DMS153 (cell line): Measurements from ENCODE around the gene INPP5K.

Experiments used
- DNase-seq: peaks from one replicate; lab custom pipeline; 2025; lab: John Stamatoyannopoulos, UW

INPP5K gene

GRCh38 chr17:1485423-1486376, 30.7 kb downstream of the INPP5K start:
- no peak for DNase-seq

- DNase-seq: peak; percentile 16
Measured at GRCh38 chr17:1484676-1485422, 31.6 kb downstream of the INPP5K start.

DNA sequence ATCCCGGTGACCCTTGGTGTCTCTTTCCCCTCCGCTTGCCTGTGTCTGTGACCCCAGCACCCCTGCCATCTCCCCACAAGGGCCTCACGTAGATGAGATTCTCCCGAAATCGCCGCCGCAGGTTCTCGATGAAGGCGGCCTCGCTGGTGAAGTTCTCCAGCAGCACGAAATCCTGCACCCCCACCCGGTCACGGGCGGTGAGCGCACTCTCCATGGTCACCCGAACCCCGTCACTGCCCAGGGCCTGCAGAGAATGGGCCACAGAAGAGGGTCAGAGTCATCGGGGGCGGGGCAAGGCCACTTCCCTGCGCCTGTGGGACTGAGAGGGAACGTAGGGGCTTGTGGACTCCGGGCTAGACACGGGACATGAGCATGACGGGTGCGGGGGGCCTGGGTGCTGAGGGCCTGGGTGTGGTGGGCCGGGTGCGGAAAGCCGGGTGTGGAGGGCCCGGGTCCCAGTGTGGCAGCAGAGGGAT, 32.3 kb downstream of the INPP5K start:
- DNase-seq: no peak

DNA sequence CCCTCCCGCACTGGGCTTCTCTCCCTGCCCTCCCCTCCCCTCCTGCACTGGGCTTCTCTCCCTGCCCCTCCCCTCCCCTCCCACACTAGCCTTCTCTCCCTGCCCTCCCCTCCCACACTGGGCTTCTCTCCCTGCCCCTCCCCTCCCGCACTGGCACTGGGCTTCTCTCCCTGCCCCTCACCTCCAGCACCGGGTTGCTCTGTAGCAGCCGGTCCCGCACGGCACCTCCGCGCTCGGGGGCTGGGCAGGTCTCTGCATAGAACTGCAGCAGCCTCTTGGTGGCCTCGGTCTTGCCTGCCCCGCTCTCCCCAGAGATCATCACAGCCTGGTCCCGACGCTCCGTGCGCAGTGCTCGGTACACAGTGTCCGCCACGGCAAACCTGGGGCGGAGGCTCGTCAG, 33.7 kb downstream of the INPP5K start:
- no peak for DNase-seq

DNA sequence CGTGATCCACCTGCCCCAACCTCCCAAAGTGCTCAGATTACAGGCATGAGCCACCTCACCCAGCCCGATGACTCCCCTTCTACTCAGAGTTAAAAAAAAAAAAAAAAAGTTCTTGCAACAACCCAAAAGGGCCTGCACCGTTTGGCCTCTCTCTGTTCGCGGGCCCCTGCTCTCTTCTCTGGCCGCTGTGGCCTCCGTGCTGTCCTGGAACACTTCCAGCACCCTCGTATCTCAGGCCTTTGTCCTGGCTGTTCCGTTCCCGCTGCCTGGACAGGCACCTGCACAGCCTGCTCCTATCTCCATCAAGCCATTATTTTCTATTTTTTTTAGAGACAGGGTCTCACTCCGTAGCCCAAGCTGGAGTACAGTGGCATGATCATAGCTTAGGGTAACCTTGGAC, 34.7 kb downstream of the INPP5K start:
- no peak for DNase-seq

- DNase-seq: no peak
Measured at GRCh38 chr17:1480747-1481465, 35.5 kb downstream of the INPP5K start.

GRCh38 chr17:1478418-1478817, 38.0 kb downstream of the INPP5K start:
- DNase-seq: no peak

DNA sequence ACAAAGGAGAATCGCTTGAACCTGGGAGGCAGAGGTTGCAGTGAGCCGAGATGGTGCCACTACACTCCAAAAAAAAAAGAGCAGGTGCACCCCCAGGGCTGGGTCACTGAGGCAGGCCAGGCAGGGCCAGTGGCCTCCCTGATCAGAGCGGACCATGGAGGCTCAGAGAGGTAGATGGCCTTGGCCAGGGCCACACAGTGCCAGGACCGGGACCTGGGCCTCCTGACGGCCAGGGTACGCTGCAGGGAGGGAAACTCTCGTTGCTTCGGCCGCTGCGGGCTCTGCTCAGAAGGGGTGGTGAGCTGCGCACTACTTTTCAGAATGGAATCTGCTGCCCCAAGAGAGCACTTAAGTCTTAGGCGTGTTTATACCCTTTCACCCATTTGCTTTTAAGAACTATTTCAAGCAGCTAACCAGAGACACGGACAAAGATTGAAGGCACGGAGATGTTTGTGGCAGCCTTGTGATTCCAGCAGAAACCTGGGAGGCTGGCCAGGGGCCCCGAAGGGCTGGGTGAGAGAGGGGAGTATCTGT, 41.0 kb downstream of the INPP5K start:
- DNase-seq: no peak

DNA sequence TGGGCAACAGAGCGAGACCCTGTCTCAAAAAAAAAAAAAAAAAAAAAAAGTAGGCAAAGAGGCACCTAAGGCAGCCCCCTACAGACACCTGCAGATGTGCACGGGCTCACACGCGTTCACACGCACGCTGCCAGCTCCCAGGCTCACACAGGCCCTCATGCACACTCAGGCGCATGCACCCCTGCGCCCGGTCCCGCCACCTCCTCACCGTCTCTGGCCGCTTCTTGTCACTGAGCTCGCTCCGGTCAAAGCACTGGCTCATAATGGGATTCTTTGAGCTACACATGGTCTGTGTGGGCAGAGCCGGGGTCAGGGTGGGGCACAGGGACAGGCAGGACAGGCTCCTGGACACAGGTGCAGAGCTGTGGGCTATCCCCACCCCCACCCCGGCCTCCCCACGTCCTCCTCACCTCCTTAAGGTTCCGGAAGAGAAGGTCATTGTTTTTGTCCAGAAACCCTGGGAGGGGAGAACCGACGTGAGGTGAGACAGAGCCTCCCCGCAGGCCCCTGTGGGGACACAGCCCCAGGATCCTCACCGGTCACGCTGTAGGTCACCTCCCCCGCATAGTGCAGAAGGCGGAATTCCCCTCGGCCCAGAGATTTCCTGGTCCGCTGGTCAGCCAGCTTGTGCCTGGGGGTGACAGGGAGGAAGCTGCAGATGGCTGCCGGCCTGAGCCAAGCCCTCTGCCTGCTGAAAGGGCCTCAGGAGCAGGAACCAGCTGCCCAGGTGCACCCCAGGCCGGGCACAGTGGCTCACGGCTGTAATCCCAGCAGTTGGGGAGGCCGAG, 41.8 kb downstream of the INPP5K start:
- DNase-seq: no peak

DNA sequence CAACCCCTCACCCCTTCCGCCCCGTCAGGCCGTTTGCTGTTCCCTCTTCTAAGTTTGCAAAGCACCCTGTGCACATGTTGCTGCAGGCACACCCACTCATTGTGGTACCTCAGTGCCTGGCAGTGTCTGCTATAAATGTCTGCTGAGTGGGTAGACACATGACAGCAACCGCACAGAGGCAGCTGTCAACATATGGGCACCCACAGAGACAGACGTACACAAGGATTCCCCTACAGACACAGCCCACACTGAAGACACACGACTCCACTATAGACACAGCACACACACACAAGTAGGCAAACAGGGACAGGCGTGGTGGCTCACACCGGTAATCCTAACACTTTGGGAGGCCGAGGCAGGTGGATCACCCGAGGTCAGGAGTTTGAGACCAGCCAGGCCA, 42.6 kb downstream of the INPP5K start:
- DNase-seq: no peak

DNA sequence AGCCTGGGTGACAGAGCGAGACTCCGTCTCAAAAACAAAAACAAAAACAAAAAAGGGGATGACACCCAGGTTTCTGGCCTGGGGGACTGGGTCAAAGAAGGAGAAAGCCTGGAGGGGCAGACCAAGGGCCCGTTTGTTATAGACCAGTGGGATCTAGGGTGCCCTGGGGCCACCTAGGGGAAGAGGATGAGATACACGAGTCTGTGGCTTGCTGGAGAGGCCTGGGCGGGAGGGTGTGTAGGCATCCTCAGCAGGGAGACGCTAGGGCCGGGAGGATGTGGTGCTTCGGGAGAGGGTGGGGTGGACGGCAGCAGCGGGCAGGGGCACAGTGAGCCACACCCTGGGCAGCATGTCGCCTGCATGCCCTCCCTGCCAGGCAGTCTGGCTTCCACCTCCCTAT, 43.2 kb downstream of the INPP5K start:
- DNase-seq: no peak

GRCh38 chr17:1471911-1472821, 44.2 kb downstream of the INPP5K start:
- no peak for DNase-seq

DNA sequence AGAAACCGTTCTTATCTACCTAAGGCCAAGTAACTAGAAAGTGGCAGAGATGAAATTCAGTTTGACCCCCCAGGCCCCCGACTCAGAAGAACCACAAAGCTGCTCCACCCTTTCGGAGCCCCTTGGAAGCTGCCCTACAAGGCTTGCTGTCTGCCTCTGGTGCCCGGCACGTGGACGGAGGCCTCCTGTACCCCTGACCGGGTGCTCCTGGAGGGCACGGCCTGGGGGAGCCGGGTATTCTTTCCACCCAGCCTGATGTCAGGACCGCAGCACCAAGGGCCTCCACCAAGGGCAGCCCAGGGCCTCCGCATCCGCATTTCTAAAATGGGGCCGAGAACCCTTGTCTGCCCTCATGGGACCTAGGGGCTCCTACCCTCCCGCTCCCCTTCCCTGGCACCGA, 44.9 kb downstream of the INPP5K start:
- DNase-seq: no peak

- DNase-seq: no peak
Measured at GRCh38 chr17:1470755-1471462, 45.5 kb downstream of the INPP5K start.

DNA sequence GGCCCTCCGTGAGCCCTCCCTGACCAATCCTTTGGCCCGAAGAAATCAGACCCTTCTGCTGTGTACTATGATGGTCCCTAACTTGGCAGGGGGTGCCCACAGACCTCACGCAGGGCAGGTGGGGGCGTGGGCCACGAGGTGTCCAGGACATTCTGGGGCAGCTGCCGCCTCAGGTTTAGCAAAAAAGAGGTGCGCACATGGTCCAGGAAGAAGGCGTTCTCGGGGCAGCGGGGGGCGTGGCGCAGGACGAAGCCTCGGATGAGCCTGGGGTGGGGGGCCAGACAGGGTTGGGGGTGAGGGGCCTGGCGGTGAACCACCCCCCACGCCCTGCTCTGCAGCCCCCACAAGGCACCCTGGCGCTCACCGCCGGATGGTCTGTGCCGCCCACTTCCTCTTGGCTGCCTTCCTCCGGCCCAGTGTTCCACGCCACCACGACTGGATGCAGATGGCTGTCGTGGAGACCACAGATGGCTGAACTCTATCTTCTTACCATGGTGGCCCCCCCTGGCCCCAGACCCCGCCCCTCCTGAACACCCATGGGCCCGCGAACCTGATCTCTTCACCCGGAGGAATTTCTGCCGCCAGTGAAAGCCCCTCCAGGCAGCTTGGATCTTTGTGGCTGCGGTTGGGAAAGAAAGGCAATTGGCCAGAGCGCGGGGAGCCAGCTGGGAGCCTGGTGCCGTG, 46.2 kb downstream of the INPP5K start:
- DNase-seq: no peak

- DNase-seq: no peak
Measured at GRCh38 chr17:1469231-1469852, 47.1 kb downstream of the INPP5K start.

- no peak for DNase-seq
Measured at GRCh38 chr17:1467898-1468492, 48.4 kb downstream of the INPP5K start.

- no peak for DNase-seq
Measured at GRCh38 chr17:1467258-1467657, 49.2 kb downstream of the INPP5K start.
